ENCODE measurements around the gene PTS. TPM values are rescaled to one million over a fixed set of nuclear protein-coding genes. Genes with fewer than 3 reads are reported as not detected.

PTS gene
- total RNA-seq, 2 donors from 2014 or later, result 20.1 to 25.7 TPM

GRCh38 chr11:112274007-112274783 is 48.0 kb downstream of the PTS start:
- TF ChIP-seq CTCF (IDR thresholded peaks at IDR 0.05), result no peak
- no peak for TF ChIP-seq POLR2A (IDR thresholded peaks at IDR 0.05)
- intact Hi-C loops (cut with DNase I), result loop anchor here (10.0 kb wide), 1 partner anchor 159 kb away; no protein-coding TSS in a partner anchor

DNA sequence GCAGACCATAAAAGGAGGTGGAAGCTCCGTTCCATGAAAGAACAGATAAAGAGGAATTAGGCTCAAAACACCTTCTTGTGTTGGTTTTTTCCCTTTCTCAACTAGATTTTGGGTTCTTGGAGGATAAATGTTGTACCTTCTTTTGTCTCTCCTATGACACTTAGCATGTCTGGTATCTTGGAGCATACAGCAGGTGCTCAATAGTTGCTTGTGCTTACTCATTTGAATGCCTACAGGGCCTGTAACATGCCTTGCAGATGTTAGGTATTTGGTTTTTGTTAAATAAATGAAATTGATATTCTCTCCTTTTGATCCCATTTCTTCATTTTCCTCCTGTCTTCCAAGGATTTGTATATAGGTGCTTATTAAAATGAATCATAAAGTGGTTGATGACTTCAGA is 50.8 kb downstream of the PTS start:
- H3K9me3 ChIP-seq, result no peaks in the 10 kb centered on the region
- no peaks in the 10 kb centered on the region for H3K36me3 ChIP-seq (replicated peaks in 1 of 2; ENCODE audit: insufficient read depth in 1 of 2, low read depth in 2 of 2)
- no peak overlapping the region for H3K27ac ChIP-seq
- DNase-seq (no peak), ATAC-seq (no peak)
- no peak for TF ChIP-seq CTCF (IDR thresholded peaks at IDR 0.05)
- TF ChIP-seq POLR2A (IDR thresholded peaks at IDR 0.05), result no peak
- peaks cover 4% of the 10 kb centered on the region for H3K4me1 ChIP-seq
- intact Hi-C loops (cut with DNase I), result loop anchor here (10.0 kb wide), 1 partner anchor 162 kb away; no protein-coding TSS in a partner anchor
- no peak overlapping the region for H3K4me3 ChIP-seq
- no peaks in the 10 kb centered on the region for H3K27me3 ChIP-seq
- 59 to 78% methylated on average over 1 of the region's 1 CpG for WGBS, 2 donors

More at GRCh38 chr11:112274007-112274783, 48.0 kb downstream of the PTS start:
- no peak overlapping the region for H3K27ac ChIP-seq
- WGBS, 2 donors, result 86% methylated on average over 7 of the region's 7 CpGs
- H3K4me3 ChIP-seq, result no peak overlapping the region
- ATAC-seq, result no peak
- H3K4me1 ChIP-seq, result peaks cover 9% of the 10 kb centered on the region
- H3K36me3 ChIP-seq (replicated peaks in 1 of 2; ENCODE audit: insufficient read depth in 1 of 2, low read depth in 2 of 2), result no peaks in the 10 kb centered on the region
- no peak for DNase-seq
- no peaks in the 10 kb centered on the region for H3K27me3 ChIP-seq
- no peaks in the 10 kb centered on the region for H3K9me3 ChIP-seq

- Histone ChIP-seq H3K36me3 (replicated peaks in 1 of 2; ENCODE audit: insufficient read depth in 1 of 2, low read depth in 2 of 2) (no peaks in the 10 kb centered on the region), H3K4me3 (no peak overlapping the region), H3K4me1 (peaks cover 4% of the 10 kb centered on the region), H3K27ac (peak overlapping the region in 1 of 4 donors; percentile 16), H3K9me3 (no peaks in the 10 kb centered on the region), H3K27me3 (no peaks in the 10 kb centered on the region)
- intact Hi-C loops (cut with DNase I), result loop anchor here (10.0 kb wide), 1 partner anchor 163 kb away; no protein-coding TSS in a partner anchor
- TF ChIP-seq POLR2A (IDR thresholded peaks at IDR 0.05), result no peak
- TF ChIP-seq CTCF (IDR thresholded peaks at IDR 0.05), result no peak
- DNase-seq (no peak), ATAC-seq (no peak)
These were observed 51.7 kb downstream of the PTS start for GRCh38 chr11:112277941-112278340.

- 69 to 75% methylated on average over 3 of the region's 3 CpGs for WGBS, 2 donors
- ATAC-seq (no peak), DNase-seq (no peak)
- intact Hi-C loops (cut with DNase I), result loop anchor here (10.0 kb wide), 1 partner anchor 164 kb away; no protein-coding TSS in a partner anchor
- no peaks in the 10 kb centered on the region for H3K27me3 ChIP-seq
- no peak overlapping the region for H3K4me3 ChIP-seq
- H3K4me1 ChIP-seq, result peaks cover 4% of the 10 kb centered on the region
- H3K36me3 ChIP-seq (replicated peaks in 1 of 2; ENCODE audit: insufficient read depth in 1 of 2, low read depth in 2 of 2), result no peaks in the 10 kb centered on the region
- no peak overlapping the region for H3K27ac ChIP-seq
- no peaks in the 10 kb centered on the region for H3K9me3 ChIP-seq
- TF ChIP-seq POLR2A (IDR thresholded peaks at IDR 0.05), result no peak
- no peak for TF ChIP-seq CTCF (IDR thresholded peaks at IDR 0.05)
These were observed 52.6 kb downstream of the PTS start for GRCh38 chr11:112278803-112279202.
